Natural killer cell (primary cell): ENCODE results near the gene PRKN. TPM values are rescaled to one million over a fixed set of nuclear protein-coding genes. Genes with fewer than 3 reads are reported as not detected.

Experiments
- ATAC-seq, 3 donors: fragments of 150-1000 bp in 2 of 3; fragments of 200-7000 bp in 1 of 3; cut with Tn5 transposase; 1 replicate in 1 of 3; 2 replicates in 2 of 3; pipeline ENCODE4 v1.10.0; 2021; ENCODE audit warnings: mild to moderate bottlenecking in 2 of 3, moderate library complexity in 2 of 3
- DNase-seq, 2 donors: peaks; one replicate each; pipeline versions ENCODE4 v3.0.0 to v3.0.0-alpha.2; 2013 to 2021; ENCODE audit warnings: mixed read lengths in 1 of 2
- H3K27ac ChIP-seq: one replicate; pipeline ENCODE4 v1.5.1; 2013; ENCODE audit warnings: mild to moderate bottlenecking, low read length
- H3K27me3 ChIP-seq: one replicate; pipeline ENCODE4 v1.6.1; 2013; ENCODE audit warnings: low read length; ENCODE audit not compliant: control insufficient read depth, insufficient read depth
- H3K36me3 ChIP-seq: one replicate; pipeline ENCODE4 v1.6.1; 2013; ENCODE audit warnings: low read length; ENCODE audit not compliant: control insufficient read depth, insufficient read depth
- H3K4me1 ChIP-seq: one replicate; pipeline ENCODE4 v1.6.1; 2013; ENCODE audit warnings: low read length; ENCODE audit not compliant: control insufficient read depth, insufficient read depth
- H3K4me3 ChIP-seq: one replicate; pipeline ENCODE4 v1.5.1; 2013; ENCODE audit warnings: low read length
- H3K9me3 ChIP-seq: one replicate; pipeline ENCODE4 v1.6.1; 2013; ENCODE audit warnings: low read length; ENCODE audit not compliant: control insufficient read depth, insufficient read depth
- H3K27ac Mint-ChIP-seq, 2 donors: one replicate each; pipeline ENCODE4 v1.8.0; 2022; ENCODE audit warnings: mild to moderate bottlenecking in 2 of 2, mixed read lengths in 2 of 2, moderate library complexity in 1 of 2
- H3K27me3 Mint-ChIP-seq, 2 donors: one replicate each; pipeline ENCODE4 v1.8.0; 2022; ENCODE audit warnings: low read depth in 2 of 2, mixed read lengths in 2 of 2
- H3K36me3 Mint-ChIP-seq: one replicate; pipeline ENCODE4 v1.8.0; 2022; ENCODE audit warnings: mixed read lengths
- H3K4me1 Mint-ChIP-seq, 2 donors: one replicate each; pipeline ENCODE4 v1.8.0; 2022; ENCODE audit warnings: mixed read lengths in 2 of 2
- H3K4me3 Mint-ChIP-seq: one replicate; pipeline ENCODE4 v1.8.0; 2022; ENCODE audit warnings: mild to moderate bottlenecking, moderate library complexity, mixed read lengths
- H3K9me3 Mint-ChIP-seq, 2 donors: one replicate each; pipeline ENCODE4 v1.8.0; 2022; ENCODE audit warnings: mixed read lengths in 2 of 2
- CTCF ChIP-seq: fragments of 200-600 bp; IDR thresholded peaks from one replicate; pipeline ENCODE4 v1.8.0; 2022; ENCODE audit warnings: antibody characterized with exemption
- WGBS: methylation state at CpG from one replicate; pipeline ENCODE4 v1.1.7; 2013; ENCODE audit warnings: missing lambda C conversion rate; ENCODE audit not compliant: insufficient coverage; 5-methylcytosine and 5-hydroxymethylcytosine counted together
- intact Hi-C: fragments of 100-400 bp; cut with micrococcal nuclease; formaldehyde crosslinking; loops from one replicate; pipeline ENCODE4 v1.14.2; 2022
- total RNA-seq, 4 donors: library from RNA; stranded (reverse); fragments of 120-200 nt in 1 of 4; gene quantifications; one replicate each; pipeline versions ENCODE4 v1.2.3 to v1.2.4, GENCODE V29; 2013 to 2022

PRKN gene
- total RNA-seq, 3 donors from 2014 or later (not counting 1 experiment from before 2014, with no cell fraction given): 1.4 to 1.9 (median 1.9) TPM

GRCh38 chr6:161750686-161751085, 976.9 kb downstream of the PRKN start:
- 78% methylated on average over 1 of the region's 3 CpGs for WGBS
- Mint-ChIP-seq H3K9me3 (no peaks in the 10 kb centered on the region), H3K27ac (no peak overlapping the region), H3K36me3 (no peaks in the 10 kb centered on the region), H3K27me3 (no peaks in the 10 kb centered on the region), H3K4me3 (no peak overlapping the region), H3K4me1 (no peaks in the 10 kb centered on the region)
- Histone ChIP-seq H3K9me3 (no peaks in the 10 kb centered on the region), H3K27me3 (no peaks in the 10 kb centered on the region), H3K4me3 (no peak overlapping the region), H3K4me1 (no peaks in the 10 kb centered on the region), H3K36me3 (no peaks in the 10 kb centered on the region), H3K27ac (no peak overlapping the region)
- no peak for TF ChIP-seq CTCF
- DNase-seq (no peak), ATAC-seq (no peak)
- intact Hi-C loops: no loop called here

- H3K4me3 ChIP-seq: no peak overlapping the region
- Mint-ChIP-seq H3K4me1 (no peaks in the 10 kb centered on the region), H3K27ac (no peak overlapping the region), H3K4me3 (no peak overlapping the region), H3K27me3 (no peaks in the 10 kb centered on the region), H3K9me3 (no peaks in the 10 kb centered on the region), H3K36me3 (no peaks in the 10 kb centered on the region)
- intact Hi-C loops: no loop called here
- no peak overlapping the region for H3K27ac ChIP-seq
- H3K9me3 ChIP-seq: no peaks in the 10 kb centered on the region
- no peak for TF ChIP-seq CTCF
- H3K36me3 ChIP-seq: no peaks in the 10 kb centered on the region
- 85% methylated on average over 4 of the region's 4 CpGs for WGBS
- ATAC-seq (no peak), DNase-seq (no peak)
- no peaks in the 10 kb centered on the region for H3K4me1 ChIP-seq
- no peaks in the 10 kb centered on the region for H3K27me3 ChIP-seq
Measured at GRCh38 chr6:161749576-161749975, 978.0 kb downstream of the PRKN start.

GRCh38 chr6:161748535-161749416, 978.8 kb downstream of the PRKN start:
- DNase-seq: peak in 1 of 2 donors; percentile 6
- 67% methylated on average over 15 of the region's 18 CpGs for WGBS
- no peaks in the 10 kb centered on the region for H3K9me3 ChIP-seq
- H3K4me3 ChIP-seq: no peak overlapping the region
- Mint-ChIP-seq H3K27ac (no peak overlapping the region), H3K36me3 (no peaks in the 10 kb centered on the region), H3K4me1 (no peaks in the 10 kb centered on the region), H3K4me3 (no peak overlapping the region), H3K9me3 (no peaks in the 10 kb centered on the region), H3K27me3 (no peaks in the 10 kb centered on the region)
- no peaks in the 10 kb centered on the region for H3K36me3 ChIP-seq
- H3K4me1 ChIP-seq: no peaks in the 10 kb centered on the region
- intact Hi-C loops: no loop called here
- peak in 1 of 3 donors; percentile 7 for ATAC-seq
- H3K27me3 ChIP-seq: no peaks in the 10 kb centered on the region
- TF ChIP-seq CTCF: no peak
- H3K27ac ChIP-seq: no peak overlapping the region
